ENCODE data around the gene PDZRN3. TPM values are rescaled to one million over a fixed set of nuclear protein-coding genes. Genes with fewer than 3 reads are reported as not detected.

The PDZRN3 gene
- total RNA-seq, 1 experiment from 2014 or later = not detected

- Histone ChIP-seq H3K36me3 (ENCODE audit: low read depth) (no peaks in the 10 kb centered on the region), H3K4me3 (no peak overlapping the region), H3K4me1 (replicated peaks; ENCODE audit: insufficient read depth) (no peaks in the 10 kb centered on the region), H4K20me1 (ENCODE audit: insufficient read depth) (no peaks in the 10 kb centered on the region), H3K27me3 (ENCODE audit: insufficient read depth, low read depth) (no peaks in the 10 kb centered on the region; the same call in 1 of the 2 replicates), H3K79me2 (ENCODE audit: low read depth) (no peaks in the 10 kb centered on the region), H3K9me3 (ENCODE audit: insufficient read depth, low read depth) (no peaks in the 10 kb centered on the region), H2AFZ (no peak overlapping the region), H3K27ac (no peak overlapping the region), H3K4me2 (no peak overlapping the region), H3F3A (ENCODE audit: insufficient read depth, low read depth) (no peaks in the 10 kb centered on the region), H3K9me2 (ENCODE audit: insufficient read depth) (no peaks in the 10 kb centered on the region)
- CTCF ChIA-PET = no interaction called here
- no TSS peak for BruUV-seq (replicated peaks)
- DNase-seq = no peak
- intact Hi-C loops (cut with micrococcal nuclease; ENCODE audit: unreplicated experiment) = no loop called here
- TF ChIP-seq CTCF (conservative IDR thresholded peaks at IDR 0.05) = no peak
- no peak for TF ChIP-seq EZH2 (IDR thresholded peaks at IDR 0.05; ENCODE audit: low read depth)
- POLR2A ChIA-PET (ENCODE audit: unreplicated experiment) = no interaction called here
Observed at GRCh38 chr3:73621388-73621787, 3.4 kb downstream of the PDZRN3 start.

- H3K4me2 ChIP-seq = no peak overlapping the region
- H3K9me3 ChIP-seq (ENCODE audit: insufficient read depth, low read depth) = no peaks in the 10 kb centered on the region
- no peak for DNase-seq
- H3K27me3 ChIP-seq (ENCODE audit: insufficient read depth, low read depth) = no peaks in the 10 kb centered on the region; the same call in 1 of the 2 replicates
- H3K4me1 ChIP-seq (replicated peaks; ENCODE audit: insufficient read depth) = no peaks in the 10 kb centered on the region
- no peak overlapping the region for H3K4me3 ChIP-seq
- H3K9me2 ChIP-seq (ENCODE audit: insufficient read depth) = no peaks in the 10 kb centered on the region
- no peaks in the 10 kb centered on the region for H3K79me2 ChIP-seq (ENCODE audit: low read depth)
- no TSS peak for BruUV-seq (replicated peaks)
- H3F3A ChIP-seq (ENCODE audit: insufficient read depth, low read depth) = no peaks in the 10 kb centered on the region
- H3K36me3 ChIP-seq (ENCODE audit: low read depth) = no peaks in the 10 kb centered on the region
- ChIA-PET CTCF (no interaction called here), POLR2A (ENCODE audit: unreplicated experiment) (no interaction called here)
- H2AFZ ChIP-seq = no peak overlapping the region
- intact Hi-C loops (cut with micrococcal nuclease; ENCODE audit: unreplicated experiment) = no loop called here
- H4K20me1 ChIP-seq (ENCODE audit: insufficient read depth) = no peaks in the 10 kb centered on the region
- no peak for TF ChIP-seq CTCF (conservative IDR thresholded peaks at IDR 0.05)
- TF ChIP-seq EZH2 (IDR thresholded peaks at IDR 0.05; ENCODE audit: low read depth) = no peak
- H3K27ac ChIP-seq = no peak overlapping the region
Observed at GRCh38 chr3:73618461-73618860, 6.3 kb downstream of the PDZRN3 start.

- no peaks in the 10 kb centered on the region for H4K20me1 ChIP-seq (ENCODE audit: insufficient read depth)
- CTCF ChIA-PET = no interaction called here
- no peak overlapping the region for H3K4me3 ChIP-seq
- H3K27ac ChIP-seq = no peak overlapping the region
- no peaks in the 10 kb centered on the region for H3K4me1 ChIP-seq (replicated peaks; ENCODE audit: insufficient read depth)
- no peaks in the 10 kb centered on the region for H3K9me2 ChIP-seq (ENCODE audit: insufficient read depth)
- no peak overlapping the region for H3K4me2 ChIP-seq
- POLR2A ChIA-PET (ENCODE audit: unreplicated experiment) = no interaction called here
- H3K79me2 ChIP-seq (ENCODE audit: low read depth) = no peaks in the 10 kb centered on the region
- no peaks in the 10 kb centered on the region for H3K9me3 ChIP-seq (ENCODE audit: insufficient read depth, low read depth)
- no peaks in the 10 kb centered on the region for H3F3A ChIP-seq (ENCODE audit: insufficient read depth, low read depth)
- TF ChIP-seq CTCF (conservative IDR thresholded peaks at IDR 0.05) = no peak
- TF ChIP-seq EZH2 (IDR thresholded peaks at IDR 0.05; ENCODE audit: low read depth) = no peak
- no peak overlapping the region for H2AFZ ChIP-seq
- intact Hi-C loops (cut with micrococcal nuclease; ENCODE audit: unreplicated experiment) = no loop called here
- BruUV-seq (replicated peaks) = no TSS peak
- no peaks in the 10 kb centered on the region for H3K36me3 ChIP-seq (ENCODE audit: low read depth)
- no peaks in the 10 kb centered on the region; the same call in 1 of the 2 replicates for H3K27me3 ChIP-seq (ENCODE audit: insufficient read depth, low read depth)
- DNase-seq = no peak
Observed at GRCh38 chr3:73616056-73616455, 8.7 kb downstream of the PDZRN3 start.

Measured in PC-9 (cell line).